HG03139 (cell line): ENCODE results near the gene IL4R.

Experiments used
- ATAC-seq: cut with Tn5 transposase; IDR thresholded peaks from one replicate; pipeline ENCODE4 v1.9.1; 2021; ENCODE audit not compliant: unreplicated experiment

The IL4R gene

DNA sequence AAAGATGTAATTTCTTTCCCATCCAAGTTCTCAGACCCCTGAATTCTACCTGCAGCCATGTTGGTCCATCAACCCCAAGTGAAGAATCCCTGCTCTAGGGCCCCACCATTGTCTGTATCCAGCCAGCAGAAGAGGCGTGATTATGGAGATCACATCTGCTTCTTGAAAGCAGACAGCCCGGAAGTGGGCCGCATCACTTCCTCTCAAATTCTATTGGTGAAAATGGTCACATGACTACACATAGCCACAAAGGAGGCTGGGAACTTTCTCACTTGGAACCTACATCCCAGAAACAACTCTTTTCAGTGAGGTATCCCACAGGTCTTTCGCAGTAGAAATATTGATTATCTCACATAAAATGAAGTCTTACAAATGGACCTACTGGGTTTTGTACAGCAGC lies 40.1 kb downstream of the IL4R start:
- no peak for ATAC-seq

DNA sequence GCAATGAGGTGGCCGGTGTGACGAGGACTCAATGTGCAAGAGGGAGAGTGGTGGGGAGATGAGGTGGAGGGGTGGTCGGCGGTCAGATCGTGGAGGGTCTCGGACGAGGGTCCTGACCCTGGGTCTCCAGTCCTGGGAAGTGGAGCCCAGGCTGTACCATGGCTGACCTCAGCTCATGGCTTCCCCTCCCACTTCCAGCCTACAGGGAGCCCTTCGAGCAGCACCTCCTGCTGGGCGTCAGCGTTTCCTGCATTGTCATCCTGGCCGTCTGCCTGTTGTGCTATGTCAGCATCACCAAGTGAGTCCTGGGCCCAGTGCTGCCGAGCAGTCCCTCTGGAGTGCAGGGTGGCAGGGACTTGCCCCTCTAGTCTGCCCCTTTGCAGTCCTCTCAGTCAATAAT lies 41.8 kb downstream of the IL4R start:
- ATAC-seq: no peak

DNA sequence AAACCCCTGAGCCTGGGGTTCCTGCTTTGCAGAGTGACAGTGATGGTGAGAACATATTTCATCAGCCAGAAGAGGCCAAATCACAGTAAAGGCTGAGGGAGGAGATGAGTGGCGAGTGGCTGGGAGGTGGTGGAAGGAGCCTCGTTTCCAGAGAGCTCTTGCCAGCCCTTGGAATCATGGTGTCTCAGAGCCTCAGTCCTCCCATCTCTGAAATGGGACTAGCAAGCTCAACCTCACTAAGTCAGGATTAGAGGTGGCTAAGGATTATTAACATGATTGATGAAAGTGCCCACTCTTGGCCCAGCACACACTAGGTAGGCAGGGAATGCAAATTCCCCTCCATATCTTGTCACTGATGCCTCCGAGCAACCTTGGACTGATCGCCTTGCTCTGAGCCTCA lies 43.0 kb downstream of the IL4R start:
- no peak for ATAC-seq

DNA sequence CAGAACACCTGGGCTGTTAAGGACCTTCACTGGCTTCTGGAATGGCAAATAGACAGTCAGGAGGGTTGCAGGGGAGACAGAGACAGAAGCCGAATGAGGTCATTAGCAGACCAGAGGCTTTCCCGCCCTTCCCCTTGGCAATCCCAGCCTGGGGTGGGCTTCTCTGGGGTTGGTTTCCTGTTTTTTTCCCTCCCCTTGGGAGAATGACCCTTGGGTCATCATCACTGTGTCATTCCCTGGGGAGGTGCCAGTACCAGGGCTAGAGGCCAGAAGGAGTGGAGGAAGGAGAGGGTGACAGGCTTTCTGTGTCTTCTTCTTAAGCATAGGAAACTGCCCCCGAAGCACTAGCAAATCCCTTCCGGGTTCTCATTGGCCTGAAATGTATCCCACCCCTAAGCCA lies 45.3 kb downstream of the IL4R start:
- no peak for ATAC-seq

DNA sequence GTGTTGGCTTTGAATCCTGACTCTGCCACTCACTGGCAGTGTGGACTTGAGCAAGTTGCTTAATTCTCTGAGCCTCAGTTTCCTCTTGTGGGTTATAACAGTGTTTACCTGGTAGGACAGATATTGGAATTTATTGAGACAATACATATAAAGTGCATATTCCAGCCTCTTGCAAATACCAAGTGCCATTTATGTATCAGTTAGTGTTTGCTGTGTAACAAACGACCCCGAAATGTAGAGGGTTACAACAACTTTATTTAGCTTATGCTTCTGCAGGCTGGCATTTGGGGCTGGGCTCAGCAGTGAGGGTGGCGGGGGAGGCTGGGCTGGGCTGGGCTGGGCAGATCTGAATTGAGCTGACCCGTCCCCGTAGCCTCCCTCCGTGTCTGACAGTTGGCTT lies 45.8 kb downstream of the IL4R start:
- no peak for ATAC-seq

DNA sequence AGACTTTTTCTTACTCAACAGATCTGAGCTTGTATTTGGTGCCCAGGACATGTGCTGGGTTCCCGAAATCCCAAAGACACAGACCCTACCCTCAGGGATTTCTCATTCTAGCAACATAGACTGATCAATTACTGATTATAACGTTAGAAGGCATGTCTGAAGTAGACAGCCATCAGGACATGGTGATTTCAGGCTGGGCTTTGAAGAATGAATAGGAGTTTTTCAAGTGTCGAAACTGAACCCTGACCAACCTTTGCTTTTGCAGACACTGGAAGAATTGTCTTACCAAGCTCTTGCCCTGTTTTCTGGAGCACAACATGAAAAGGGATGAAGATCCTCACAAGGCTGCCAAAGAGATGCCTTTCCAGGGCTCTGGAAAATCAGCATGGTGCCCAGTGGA lies 48.2 kb downstream of the IL4R start:
- no peak for ATAC-seq

DNA sequence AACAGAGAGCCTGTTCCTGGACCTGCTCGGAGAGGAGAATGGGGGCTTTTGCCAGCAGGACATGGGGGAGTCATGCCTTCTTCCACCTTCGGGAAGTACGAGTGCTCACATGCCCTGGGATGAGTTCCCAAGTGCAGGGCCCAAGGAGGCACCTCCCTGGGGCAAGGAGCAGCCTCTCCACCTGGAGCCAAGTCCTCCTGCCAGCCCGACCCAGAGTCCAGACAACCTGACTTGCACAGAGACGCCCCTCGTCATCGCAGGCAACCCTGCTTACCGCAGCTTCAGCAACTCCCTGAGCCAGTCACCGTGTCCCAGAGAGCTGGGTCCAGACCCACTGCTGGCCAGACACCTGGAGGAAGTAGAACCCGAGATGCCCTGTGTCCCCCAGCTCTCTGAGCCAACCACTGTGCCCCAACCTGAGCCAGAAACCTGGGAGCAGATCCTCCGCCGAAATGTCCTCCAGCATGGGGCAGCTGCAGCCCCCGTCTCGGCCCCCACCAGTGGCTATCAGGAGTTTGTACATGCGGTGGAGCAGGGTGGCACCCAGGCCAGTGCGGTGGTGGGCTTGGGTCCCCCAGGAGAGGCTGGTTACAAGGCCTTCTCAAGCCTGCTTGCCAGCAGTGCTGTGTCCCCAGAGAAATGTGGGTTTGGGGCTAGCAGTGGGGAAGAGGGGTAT lies 48.9 kb downstream of the IL4R start:
- no peak for ATAC-seq

DNA sequence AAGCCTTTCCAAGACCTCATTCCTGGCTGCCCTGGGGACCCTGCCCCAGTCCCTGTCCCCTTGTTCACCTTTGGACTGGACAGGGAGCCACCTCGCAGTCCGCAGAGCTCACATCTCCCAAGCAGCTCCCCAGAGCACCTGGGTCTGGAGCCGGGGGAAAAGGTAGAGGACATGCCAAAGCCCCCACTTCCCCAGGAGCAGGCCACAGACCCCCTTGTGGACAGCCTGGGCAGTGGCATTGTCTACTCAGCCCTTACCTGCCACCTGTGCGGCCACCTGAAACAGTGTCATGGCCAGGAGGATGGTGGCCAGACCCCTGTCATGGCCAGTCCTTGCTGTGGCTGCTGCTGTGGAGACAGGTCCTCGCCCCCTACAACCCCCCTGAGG lies 49.5 kb downstream of the IL4R start:
- ATAC-seq: no peak

DNA sequence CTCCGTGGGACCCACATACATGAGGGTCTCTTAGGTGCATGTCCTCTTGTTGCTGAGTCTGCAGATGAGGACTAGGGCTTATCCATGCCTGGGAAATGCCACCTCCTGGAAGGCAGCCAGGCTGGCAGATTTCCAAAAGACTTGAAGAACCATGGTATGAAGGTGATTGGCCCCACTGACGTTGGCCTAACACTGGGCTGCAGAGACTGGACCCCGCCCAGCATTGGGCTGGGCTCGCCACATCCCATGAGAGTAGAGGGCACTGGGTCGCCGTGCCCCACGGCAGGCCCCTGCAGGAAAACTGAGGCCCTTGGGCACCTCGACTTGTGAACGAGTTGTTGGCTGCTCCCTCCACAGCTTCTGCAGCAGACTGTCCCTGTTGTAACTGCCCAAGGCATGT lies 50.0 kb downstream of the IL4R start:
- no peak for ATAC-seq

DNA sequence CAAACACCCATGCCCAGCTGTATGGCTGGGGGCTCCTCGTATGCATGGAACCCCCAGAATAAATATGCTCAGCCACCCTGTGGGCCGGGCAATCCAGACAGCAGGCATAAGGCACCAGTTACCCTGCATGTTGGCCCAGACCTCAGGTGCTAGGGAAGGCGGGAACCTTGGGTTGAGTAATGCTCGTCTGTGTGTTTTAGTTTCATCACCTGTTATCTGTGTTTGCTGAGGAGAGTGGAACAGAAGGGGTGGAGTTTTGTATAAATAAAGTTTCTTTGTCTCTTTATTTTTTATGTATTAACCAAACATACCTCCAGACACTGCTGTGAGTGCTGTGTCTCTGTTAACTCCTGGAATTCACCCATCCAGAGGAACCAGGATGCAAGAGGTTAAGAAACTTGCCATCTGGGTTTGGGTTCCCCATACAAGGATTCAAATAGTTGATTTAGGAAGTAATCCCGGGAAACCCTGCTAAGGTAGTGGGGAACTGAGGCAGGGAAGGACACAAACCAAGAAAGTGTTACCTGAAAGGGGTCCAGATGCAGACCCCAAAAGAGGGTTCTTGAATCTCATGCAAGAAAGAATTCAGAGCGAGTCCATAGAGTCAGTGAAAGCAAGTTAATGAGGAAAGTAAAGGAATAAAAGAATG lies 50.8 kb downstream of the IL4R start:
- no peak for ATAC-seq

DNA sequence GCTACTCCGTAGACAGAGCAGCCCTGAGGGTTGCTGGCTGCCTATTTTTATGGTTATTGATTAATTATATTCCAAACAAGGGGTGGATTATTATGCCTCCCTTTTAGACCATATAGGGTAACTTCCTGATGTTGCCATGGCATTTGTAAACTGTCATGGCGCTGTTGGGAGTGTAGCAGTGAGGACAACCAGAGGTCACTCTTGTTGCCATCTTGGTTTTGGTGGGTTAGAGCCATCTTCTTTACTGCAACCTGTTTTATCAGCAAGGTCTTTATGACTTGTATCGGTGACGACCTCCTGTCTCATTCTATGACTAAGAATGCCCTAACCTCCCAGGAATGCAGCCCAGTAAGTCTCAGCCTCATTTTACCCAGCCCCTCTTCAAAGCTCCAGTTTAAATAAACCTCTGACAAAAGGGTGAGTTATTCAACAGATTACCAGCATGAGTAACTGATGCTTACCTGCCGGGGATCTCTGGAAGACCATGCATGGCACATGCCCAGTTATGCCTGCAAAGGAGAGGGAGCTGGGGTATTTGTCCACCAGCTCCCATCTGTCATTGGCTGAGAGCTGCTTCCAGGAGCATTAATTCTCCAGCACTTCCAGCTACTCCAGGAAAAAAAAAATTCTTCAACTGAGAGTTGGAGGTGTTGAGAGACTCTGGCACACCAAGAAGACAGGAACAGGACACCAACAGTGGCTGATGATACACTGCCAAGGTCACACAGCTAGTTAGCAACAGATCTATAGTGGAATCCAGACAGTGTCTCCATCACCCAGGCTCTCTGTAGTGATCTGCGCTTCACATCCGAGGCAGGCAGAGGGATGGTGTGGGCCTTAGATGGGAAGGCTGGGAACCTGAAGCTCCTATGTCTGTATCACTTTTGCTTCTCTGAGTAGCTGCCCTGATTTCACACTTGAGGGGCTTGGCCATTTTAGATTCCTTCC lies 51.6 kb downstream of the IL4R start:
- ATAC-seq: no peak

DNA sequence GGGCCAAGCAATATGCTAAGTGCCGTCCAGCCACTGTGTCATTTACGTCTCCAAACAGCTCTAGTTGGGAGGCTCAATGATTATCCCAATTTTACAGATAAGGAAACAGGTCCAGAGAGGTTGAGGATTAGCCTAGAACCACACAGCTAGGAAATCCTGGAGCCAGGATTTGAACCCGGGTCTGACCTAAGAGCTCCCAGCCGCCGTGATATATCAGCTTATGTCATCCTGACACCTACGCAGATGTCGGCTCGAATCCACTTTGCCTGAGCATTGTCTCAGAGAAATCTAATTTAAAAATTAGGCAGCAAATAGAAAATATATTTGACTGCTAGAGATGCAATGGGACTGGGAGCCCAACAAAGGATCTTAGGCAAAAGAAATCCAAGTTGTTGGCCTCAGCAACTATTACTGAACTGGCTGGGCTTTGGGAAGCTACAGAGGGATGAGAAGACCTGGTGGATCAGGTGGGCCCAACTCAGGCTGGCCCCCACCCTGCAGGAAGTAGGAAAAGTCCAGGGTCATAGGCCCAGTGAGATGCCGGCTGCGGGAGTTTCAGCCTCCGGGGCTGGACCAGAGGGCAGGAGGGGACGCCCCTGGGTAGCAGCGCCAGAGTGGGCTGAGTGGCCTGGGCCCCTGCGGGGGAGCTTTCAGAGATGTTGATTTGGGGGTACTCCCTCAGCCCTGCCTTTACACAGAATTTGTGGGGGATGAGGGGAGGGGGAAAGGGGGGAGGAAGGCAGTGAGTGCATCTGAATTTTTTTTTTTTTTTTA lies 53.1 kb downstream of the IL4R start:
- ATAC-seq: peak; percentile 27

DNA sequence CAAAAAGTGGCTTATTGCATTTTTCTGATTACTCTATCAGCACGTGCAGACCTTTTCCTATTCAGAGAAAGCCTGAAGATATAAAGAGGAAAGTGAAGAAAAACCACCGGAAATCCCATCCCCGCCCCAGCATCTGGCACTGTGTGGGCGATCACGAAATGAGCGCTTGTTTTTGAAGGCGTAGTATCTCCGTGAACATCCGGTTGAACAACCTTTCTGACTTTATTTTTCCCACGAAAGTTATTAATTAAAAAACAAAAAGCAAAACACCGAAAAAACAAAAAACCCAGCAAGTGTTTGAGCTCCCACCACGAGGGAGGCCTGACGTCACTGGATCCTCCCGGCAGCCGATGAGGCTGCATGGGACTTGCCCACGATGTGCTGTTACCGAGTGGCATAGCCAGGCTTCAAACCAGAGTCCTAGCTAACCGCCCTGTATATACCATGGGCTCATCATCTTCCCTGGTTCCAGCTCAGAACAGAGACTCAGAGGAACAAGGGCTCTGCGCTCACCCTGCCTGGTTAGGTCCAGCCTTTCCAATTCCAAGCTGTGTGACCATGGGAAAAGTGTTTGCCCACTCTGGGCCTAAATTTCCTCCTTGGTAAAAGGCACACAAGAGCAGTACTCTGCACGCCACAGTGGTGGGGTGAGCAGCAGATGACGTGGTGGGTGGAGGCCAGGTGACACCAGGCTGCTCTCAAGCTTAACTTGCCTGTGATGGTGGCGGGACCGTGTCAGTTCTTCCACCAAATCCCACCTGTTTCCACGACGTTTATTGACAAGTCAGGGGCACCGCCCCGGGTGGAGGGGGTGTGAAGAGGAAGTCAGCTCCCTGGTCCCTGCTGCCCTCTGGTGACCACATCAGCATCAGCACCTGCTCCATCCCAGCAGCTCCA lies 53.9 kb downstream of the IL4R start:
- ATAC-seq: peak; percentile 49

DNA sequence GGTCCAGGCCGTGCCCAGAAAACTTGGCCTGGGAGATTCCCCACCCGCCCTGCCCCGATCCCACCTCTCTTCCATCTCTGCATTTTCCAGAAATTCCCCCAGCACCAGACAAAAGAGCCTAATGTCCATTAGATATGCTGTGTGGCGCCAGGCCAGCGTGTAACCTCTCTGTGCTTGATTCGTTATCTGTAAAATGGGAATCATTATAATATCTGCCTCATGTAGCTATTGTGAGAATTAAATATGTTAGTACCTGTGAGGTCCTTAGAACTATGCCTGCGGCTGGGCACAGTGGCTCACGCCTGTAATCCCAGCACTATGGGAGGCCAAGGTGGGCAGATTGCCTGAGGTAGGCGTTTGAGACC lies 54.6 kb downstream of the IL4R start:
- ATAC-seq: no peak

DNA sequence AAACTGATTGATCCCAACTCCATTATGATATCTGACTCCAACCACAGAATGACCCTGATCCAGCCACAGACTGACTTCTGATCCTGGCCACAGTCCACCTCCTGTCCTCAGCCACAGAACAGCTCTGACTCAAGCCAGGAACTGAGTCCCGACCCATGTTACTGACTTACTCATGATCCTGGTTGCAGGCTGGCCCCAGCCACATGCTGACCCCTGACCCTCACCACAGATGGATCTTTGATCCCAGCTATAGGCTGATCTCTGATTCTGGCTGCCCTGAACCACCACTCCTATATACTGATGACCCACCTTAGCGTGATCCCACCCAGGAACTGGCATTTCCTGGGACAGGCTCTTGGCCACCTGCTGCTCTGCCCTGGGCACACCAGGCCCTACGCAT lies 56.0 kb downstream of the IL4R start:
- no peak for ATAC-seq

DNA sequence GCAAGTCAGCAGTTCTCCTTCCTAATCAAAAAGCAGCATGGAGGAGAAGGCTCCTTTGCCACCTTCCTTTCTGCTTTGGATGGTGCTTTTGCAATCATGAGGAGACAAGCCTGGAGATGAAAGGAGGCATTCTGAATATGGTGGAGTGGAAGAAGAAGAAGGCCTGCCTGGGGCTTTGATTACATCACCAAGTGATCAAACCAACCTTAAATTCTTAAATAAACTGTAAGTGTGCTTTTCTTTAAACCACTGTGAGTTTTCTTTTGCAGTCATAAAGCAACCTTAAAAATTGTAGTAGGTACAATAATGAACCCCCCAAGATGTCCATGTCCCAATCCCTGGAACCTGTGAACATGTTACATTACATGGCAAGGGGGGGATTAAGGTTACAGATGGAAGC lies 56.5 kb downstream of the IL4R start:
- no peak for ATAC-seq

DNA sequence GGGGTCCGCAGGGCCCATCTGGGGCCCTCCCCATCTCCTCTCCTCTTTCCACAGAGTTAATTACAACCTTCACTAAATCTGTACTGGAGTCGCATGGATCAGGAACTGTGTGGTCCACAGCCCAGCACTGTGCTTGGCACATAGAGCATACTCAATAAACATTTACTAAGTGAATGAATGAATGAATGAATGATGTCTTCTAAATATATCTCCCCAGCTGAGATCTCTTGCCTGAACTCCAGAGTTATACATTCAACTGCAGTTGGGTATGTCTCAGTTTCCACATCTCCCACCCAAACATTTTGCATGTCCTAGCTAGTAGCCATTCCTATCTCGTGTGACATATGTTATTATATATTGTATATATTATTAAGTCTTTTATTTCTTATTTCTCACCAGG lies 59.5 kb downstream of the IL4R start:
- ATAC-seq: no peak

DNA sequence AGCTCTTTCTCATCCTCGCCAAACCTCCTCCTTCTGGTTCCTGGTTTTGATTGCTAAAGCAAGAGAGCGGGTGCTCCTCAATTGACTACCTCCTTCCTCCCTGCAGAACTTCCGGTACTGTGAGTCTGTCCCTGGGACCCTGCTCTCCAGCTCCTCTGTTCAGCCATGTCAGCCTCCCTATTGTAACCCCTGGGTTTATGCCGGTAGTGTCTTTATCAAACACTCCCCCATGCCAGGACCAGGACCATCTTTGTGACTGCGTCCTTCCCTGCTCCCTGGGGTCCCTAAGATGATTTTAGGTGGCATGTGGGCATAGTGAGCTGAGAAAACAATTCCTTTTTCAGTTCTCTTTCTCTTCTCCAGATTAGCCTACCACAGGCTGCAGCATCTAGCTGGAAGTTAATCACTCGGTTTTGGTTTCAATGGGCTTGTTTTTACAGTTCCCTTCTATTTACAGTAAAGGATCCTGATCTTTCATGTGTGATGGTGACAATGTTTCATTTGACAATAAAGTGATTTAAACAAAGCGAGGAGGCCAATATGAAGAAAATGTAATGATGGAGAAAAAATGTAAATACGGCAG lies 60.5 kb downstream of the IL4R start:
- ATAC-seq: no peak

DNA sequence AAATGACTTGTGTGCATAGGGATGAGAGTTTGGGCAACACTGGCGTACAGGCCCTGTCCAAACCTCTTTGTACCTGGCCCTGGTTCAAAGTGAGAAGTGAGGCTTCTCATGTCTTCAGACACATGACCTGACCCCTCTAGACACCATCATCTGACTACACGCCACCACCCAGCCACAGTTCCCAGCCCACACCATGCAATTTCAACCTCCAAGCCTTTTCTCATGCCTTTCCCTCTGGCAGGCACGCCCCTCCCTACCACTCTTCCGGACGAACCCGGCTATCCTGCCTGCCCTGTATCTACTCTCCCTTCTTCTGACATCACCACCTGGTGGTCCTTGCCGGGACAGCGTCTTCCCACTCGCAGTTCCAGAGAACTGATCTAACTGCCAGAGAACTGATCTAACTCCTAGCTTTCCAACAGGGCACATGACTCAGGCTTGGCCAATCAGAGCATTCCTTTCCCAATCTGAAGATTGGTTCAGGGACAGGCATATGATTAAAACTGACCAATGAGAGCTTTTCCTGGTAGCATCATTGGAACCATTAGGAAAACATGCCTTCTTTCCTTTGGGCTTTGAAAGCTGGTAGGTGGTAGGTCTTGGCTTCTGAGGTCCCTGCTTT lies 61.1 kb downstream of the IL4R start:
- ATAC-seq: peak; percentile 39
